DMS153 treated with DMSO at 0.1 percent for 48 hours (cell line): ENCODE data around the gene DDB1.

Experiments
- DNase-seq: peaks from one replicate; lab custom pipeline; 2025; ENCODE audit not compliant: unreplicated experiment; lab: John Stamatoyannopoulos, UW

DDB1 gene

GRCh38 chr11:61356706-61357105 is 23.8 kb upstream of the DDB1 start:
- no peak for DNase-seq

GRCh38 chr11:61354208-61354607 is 21.3 kb upstream of the DDB1 start:
- DNase-seq = no peak

GRCh38 chr11:61353131-61354067 is 20.5 kb upstream of the DDB1 start:
- no peak for DNase-seq

- no peak for DNase-seq
These were observed 19.1 kb upstream of the DDB1 start for GRCh38 chr11:61352038-61352437.

DNA sequence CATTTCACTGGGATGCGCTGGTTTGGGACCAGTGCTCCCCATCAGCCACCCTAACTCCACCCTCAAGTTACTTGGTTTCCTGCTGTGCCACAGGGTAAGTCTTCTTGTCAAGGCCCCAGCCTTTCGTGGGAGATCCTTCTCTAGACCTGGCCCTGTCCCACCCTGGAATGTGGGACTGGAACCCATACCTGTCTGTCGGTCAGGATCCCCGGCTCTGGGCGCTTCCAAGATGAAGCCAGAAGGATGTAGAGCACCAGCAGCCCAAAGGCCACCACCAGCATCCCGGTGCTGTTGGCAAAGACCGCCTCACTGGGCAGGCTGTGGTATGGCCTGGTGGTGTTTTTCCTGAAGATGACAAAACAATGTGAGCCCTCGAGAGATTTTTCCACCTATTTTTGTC is 17.9 kb upstream of the DDB1 start:
- no peak for DNase-seq

DNA sequence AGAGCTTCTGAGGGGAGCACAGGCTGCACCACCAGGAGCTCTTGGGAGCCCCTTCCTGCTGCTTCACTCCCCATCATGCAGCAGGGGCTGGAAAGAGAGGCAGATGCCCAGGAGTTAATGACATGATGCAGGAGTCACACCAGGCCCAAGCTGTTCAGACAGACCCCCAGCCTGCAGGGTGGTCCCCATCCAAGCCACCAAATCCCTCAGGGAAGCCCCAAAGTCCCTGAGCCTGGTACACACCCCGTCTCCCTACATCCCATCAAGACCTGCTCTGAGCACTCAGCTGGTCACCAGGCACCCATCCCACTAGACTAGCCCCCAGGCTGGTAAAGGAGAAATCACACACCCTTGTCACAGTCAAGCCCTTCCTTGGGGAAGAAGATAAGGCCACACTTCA is 17.4 kb upstream of the DDB1 start:
- no peak for DNase-seq

DNA sequence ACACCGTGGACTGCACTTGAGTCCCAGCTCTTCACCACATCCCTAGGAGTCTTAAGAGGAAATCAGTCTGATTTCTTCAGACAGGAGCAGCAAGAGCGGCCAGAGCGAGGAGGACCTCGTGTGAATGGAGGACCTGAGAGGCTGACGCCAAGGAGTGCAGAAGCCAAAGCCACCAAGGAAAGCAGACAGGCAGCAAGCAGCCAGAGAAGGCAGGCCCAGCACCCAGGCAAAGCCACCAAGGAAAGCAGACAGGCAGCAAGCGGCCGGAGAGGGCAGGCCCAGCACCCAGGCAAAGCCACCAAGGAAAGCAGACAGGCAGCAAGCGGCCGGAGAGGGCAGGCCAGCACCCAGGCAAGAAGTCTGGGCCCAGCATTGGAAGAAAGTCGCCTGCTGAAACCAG is 17.0 kb upstream of the DDB1 start:
- DNase-seq = no peak

- DNase-seq = no peak
These were observed 16.4 kb upstream of the DDB1 start for GRCh38 chr11:61349189-61349751.

DNA sequence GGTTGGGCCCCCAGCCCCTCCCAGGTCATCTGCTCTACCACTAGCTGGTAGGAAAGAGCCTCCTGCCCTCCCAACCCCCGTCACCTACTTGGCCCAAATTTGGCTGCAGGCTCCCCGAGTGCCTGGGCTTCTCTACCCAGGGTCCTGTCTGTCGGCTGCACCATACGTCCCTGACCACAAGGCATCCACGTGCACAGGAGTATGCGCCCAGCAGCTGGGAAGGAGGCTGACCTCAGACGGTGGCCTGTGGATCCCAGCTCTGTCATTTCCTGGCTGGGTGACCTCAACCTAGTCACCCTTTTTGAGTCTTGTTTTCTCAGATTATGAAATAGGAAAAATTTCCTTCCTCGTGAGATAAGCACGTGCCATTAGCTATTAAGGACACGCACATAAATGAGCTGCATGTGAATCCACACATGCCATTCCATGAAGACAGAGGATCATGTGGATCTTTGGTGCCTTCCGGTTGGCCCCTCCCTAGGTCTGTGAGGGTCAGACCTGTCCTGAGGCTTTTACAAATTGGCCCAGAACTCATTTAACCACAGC is 15.1 kb upstream of the DDB1 start:
- no peak for DNase-seq

- DNase-seq = no peak
These were observed 13.3 kb upstream of the DDB1 start for GRCh38 chr11:61345954-61346843.

GRCh38 chr11:61345170-61345610 is 12.3 kb upstream of the DDB1 start:
- no peak for DNase-seq

GRCh38 chr11:61343792-61344745 is 11.2 kb upstream of the DDB1 start:
- no peak for DNase-seq

GRCh38 chr11:61342207-61342803 is 9.4 kb upstream of the DDB1 start:
- no peak for DNase-seq

DNA sequence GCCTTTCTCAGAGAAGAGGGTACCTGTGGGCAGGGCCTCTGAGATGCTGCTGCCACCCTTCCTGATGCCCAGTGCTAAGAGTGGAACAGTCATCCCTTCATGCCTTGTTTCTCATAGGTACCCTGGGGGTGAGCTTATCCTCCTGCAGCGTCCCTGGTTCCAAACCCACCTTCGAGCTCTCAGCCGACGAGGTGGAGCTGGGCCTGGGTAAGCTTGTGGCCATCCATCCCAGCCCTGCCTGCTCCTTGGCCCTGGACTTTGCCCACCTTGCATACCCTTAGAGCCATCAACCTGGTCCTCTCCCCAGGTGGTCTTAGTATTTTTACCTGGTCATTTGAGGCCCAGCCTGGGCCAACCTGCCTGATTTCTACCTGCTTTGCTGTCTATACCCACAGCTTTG is 8.8 kb upstream of the DDB1 start:
- DNase-seq = no peak

GRCh38 chr11:61340979-61341378 is 8.1 kb upstream of the DDB1 start:
- no peak for DNase-seq

DNA sequence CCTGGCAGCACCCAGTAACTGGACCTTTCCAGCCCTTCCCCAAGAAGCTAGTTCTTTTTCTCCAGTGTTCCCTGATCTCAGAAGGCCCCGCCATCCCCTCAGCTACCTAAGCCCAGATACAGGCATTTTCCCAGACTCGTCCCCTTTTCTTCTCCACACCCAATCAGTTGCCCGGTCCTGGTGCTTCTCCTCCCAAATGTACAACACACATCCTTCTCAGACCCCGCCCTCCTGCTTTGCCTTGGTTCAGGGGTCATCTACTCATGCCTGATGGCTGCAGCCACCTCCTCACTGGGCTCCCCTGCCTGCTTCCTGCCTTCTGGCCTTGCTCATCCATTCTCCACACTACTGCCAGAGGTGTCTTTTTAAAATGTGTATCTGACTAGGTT is 6.6 kb upstream of the DDB1 start:
- no peak for DNase-seq

DNA sequence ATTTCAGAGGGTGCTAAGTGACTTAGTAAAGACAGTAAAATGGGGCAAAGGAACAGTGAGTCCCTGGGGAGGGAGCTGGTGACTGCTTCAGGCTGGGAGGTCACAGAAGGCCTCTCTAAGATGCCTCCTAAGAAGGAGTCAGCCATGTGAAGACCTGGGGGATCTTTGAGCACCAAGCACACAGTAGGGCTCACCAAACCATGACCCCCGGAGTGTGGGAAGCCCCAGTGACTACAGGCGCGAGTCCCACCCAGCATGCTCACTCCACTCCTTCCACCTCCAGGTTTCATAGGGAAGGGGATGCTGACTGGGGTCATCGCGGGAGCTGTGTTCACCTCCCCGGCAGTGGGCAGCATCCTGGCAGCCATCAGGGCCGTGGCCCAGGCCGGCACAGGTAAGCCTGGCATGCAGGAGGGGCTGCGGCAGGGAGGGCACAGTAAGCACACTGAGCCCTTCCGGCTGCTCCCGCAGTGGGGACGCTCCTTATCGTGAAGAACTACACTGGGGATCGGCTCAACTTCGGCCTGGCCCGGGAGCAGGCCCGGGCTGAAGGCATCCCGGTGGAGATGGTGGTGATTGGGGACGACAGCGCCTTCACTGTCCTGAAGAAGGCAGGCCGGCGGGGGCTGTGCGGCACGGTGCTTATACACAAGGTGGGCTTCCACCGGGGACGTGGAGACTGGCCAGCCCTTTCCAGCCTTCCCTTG is 6.0 kb upstream of the DDB1 start:
- no peak for DNase-seq

GRCh38 chr11:61337706-61338470 is 5.0 kb upstream of the DDB1 start:
- no peak for DNase-seq
